Large intestine (tissue), 3 donors: Measurements from ENCODE around the gene SERBP1. TPM values are rescaled to one million over a fixed set of nuclear protein-coding genes. Genes with fewer than 3 reads are reported as not detected.
"Not testable (repeated sequence)": the region's sequence is repeated elsewhere in the genome, so short reads cannot be mapped to it uniquely, and the experiment has no call there.

ENCODE experiments used
- DNase-seq, 2 donors: peaks; one replicate each; pipeline versions ENCODE4 v3.0.0 to v3.0.0-alpha.2; 2013
- H3K27ac ChIP-seq: one replicate; pipeline ENCODE4 v1.5.1; 2013; ENCODE audit warnings: low read length
- H3K27me3 ChIP-seq: 2 replicates; pipeline ENCODE4 v1.6.1; 2013; ENCODE audit warnings: low read length; ENCODE audit not compliant: control insufficient read depth, insufficient read depth
- H3K36me3 ChIP-seq: 2 replicates; pipeline ENCODE4 v1.6.1; 2013; ENCODE audit warnings: low read length; ENCODE audit not compliant: control insufficient read depth, insufficient read depth
- H3K4me1 ChIP-seq: one replicate; pipeline ENCODE4 v1.6.1; 2013; ENCODE audit warnings: low read length; ENCODE audit not compliant: control insufficient read depth, insufficient read depth
- H3K4me3 ChIP-seq: one replicate; pipeline ENCODE4 v1.5.1; 2013; ENCODE audit warnings: low read length
- H3K9me3 ChIP-seq: one replicate; pipeline ENCODE4 v1.6.1; 2013; ENCODE audit warnings: mild to moderate bottlenecking, low read depth, low read length, moderate library complexity; ENCODE audit not compliant: control insufficient read depth
- WGBS: methylation state at CpG from one replicate; pipeline ENCODE4 v1.1.5; 2013; ENCODE audit warnings: low lambda C conversion rate; ENCODE audit not compliant: insufficient coverage; 5-methylcytosine and 5-hydroxymethylcytosine counted together
- polyA plus RNA-seq: library from polyadenylated mRNA; unstranded; fragments of 120-200 nt; gene quantifications from one replicate; pipeline ENCODE4 v1.2.1, GENCODE V29; 2013

SERBP1 gene
- polyA plus RNA-seq, 1 donor, result 305 TPM

DNA sequence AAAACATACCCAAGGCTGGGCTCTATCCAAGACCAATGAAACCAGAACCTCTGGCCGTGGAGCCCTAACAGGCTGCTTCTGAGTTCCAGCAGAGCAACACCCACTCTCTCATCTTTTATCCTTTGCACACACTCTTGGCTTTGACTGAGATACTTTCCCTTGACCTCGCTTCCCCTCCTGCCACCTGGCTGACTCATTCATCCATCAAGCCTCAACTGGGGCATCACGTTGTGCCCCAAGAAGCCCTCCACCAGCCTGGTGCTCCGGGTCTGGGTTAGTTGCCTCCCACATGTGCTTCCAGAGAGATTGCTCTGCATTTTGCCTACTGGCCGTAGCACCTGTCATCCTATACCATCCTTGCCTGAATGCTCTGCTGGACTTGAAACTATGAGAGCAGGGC lies 34.5 kb upstream of the SERBP1 start:
- Histone ChIP-seq H3K4me1 (no peaks in the 10 kb centered on the region), H3K27ac (no peak overlapping the region), H3K27me3 (peaks cover 3% of the 10 kb centered on the region), H3K9me3 (no peaks in the 10 kb centered on the region), H3K4me3 (no peak overlapping the region), H3K36me3 (no peaks in the 10 kb centered on the region)
- 88% methylated on average over 1 of the region's 5 CpGs for WGBS
- DNase-seq, result no peak

DNA sequence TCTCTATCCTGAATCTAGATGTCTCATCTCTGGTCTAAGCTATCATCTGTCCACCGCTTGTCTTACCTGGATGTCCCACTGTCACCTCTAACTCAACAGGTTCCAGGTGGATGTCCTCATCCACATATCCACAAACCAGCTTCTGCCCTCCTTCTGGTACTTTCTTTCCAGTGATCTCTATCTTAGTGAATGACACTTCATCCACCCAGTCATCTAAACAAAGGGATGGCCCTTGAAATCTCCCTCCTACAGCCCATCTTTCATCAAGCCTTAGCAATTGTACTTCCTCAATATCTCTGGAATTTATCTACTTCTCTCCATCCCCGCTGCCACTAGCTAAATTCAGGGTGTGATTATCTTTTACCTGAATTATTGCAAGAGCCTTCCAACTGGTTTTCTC lies 33.9 kb upstream of the SERBP1 start:
- Histone ChIP-seq H3K4me3 (no peak overlapping the region), H3K4me1 (no peaks in the 10 kb centered on the region), H3K9me3 (no peaks in the 10 kb centered on the region), H3K27me3 (peaks cover 3% of the 10 kb centered on the region), H3K36me3 (no peaks in the 10 kb centered on the region), H3K27ac (no peak overlapping the region)
- 63% methylated on average over 1 of the region's 2 CpGs for WGBS
- DNase-seq, result no peak

DNA sequence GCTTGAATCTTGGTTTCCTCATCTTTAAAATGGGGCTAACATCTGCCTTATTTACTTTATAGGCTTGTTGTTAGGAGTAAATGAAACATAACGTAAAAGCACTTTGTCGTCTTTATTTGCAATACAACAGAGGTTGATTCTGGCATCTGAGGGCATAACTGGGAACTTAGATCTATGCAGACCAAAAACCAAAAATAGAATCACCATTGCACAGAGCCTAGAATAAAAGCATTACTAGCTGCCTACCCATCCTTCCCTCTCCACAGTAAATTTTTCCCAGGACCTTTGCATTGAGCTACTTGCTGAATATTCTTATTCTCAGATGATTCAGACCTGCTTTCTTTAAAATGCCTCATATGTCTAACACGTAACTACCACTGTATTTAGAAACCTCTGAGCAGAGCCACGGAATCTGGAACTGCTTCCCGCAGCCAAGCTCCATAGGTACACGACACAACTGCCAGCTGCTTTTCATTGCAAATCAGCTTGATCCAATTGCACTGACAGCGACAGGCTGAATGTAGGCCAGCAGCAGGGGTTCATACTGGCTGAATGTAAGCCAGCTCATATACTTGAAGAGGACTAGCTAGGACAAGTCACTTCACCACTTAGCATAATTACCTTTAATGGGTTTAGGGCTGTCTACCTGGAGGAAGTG lies 33.2 kb upstream of the SERBP1 start:
- H3K36me3 ChIP-seq, result no peaks in the 10 kb centered on the region
- H3K27me3 ChIP-seq, result peaks cover 3% of the 10 kb centered on the region
- no peaks in the 10 kb centered on the region for H3K9me3 ChIP-seq
- no peaks in the 10 kb centered on the region for H3K4me1 ChIP-seq
- H3K4me3 ChIP-seq, result no peak overlapping the region
- no CpG with 5 or more reads among the region's 7 CpGs for WGBS
- DNase-seq, result no peak
- no peak overlapping the region for H3K27ac ChIP-seq

DNA sequence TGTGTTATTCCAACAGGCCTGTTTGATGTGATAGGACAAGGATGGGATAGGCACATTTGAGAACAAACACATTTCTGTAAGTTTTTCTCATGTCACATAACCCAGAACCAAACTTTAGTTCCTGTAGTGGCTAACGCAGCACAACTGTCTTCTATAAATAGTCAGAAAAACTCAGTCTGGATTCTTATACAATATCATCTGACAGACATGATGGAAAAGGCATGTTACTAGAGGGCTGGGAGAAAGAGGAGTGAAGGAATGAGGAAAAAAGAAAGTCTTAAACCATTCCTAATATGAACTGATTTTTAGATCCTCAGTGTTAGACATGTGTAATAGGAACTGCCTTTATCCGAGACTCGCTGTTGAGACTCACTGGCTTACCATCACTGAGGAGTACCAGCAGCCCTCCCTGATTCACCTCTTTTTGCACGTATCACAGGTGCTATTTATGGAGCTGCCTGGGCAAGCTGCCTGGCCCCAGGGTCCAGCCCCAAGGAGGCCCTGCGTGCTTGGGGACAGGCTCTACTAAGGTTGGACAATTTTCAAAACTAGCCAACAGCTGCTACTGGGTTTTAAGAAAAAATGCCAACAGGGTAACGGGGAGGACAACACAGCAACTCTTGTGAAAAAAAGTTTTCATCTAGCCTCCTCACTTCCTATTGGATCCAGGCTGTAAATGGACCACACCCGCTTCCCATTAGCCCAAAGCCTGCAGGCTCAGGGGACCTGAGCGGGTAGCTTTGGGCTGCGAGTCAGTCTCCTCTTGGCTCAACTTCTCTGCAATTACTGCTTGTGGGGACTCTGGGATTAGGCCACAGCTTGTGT lies 30.7 kb upstream of the SERBP1 start:
- H3K9me3 ChIP-seq, result no peaks in the 10 kb centered on the region
- no peak overlapping the region for H3K27ac ChIP-seq
- WGBS, result no CpG with 5 or more reads among the region's 9 CpGs
- peaks cover 3% of the 10 kb centered on the region for H3K27me3 ChIP-seq
- H3K4me1 ChIP-seq, result no peaks in the 10 kb centered on the region
- H3K36me3 ChIP-seq, result no peaks in the 10 kb centered on the region
- no peak for DNase-seq
- H3K4me3 ChIP-seq, result no peak overlapping the region

DNA sequence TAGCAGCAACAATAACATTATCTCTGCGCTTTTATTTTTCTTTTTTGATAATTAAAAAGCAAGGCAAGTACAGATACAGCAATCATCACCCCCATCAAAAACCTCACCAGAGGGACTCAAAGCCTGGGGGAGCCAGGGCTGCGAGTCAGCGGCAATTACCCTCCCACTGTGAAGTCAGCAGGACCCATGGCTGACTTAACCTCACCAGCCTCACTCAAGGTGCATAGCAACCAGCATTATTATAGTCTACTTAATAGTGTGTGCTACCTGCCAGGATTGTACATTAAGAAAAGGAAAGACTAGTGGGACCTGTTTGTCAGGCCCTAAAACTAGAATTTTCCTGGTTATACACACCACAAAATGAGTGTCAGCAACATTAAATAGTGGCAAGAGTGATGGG lies 28.9 kb upstream of the SERBP1 start:
- no peaks in the 10 kb centered on the region for H3K27me3 ChIP-seq
- H3K9me3 ChIP-seq, result no peaks in the 10 kb centered on the region
- 78% methylated on average over 1 of the region's 3 CpGs for WGBS
- no peaks in the 10 kb centered on the region for H3K4me1 ChIP-seq
- no peak overlapping the region for H3K27ac ChIP-seq
- no peaks in the 10 kb centered on the region for H3K36me3 ChIP-seq
- no peak overlapping the region for H3K4me3 ChIP-seq
- no peak for DNase-seq

DNA sequence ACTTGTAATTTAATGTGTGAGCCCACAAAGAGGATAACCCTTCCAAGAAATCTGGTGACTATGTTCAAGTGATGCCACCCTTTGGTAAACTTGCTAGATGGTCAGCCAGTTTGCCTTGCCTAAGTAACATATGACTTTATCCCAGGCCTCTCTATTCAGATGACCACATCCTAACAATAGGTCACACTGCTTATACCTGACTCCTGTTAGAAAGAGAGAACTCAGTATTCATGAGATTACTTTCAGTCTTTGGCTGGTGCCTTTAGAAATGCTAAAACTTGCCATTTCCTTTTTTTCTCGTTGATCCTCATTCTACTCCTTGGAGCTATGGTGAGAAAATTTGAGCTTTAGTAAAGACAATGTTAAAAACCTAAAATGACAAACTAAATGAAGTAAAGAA lies 28.5 kb upstream of the SERBP1 start:
- H3K27ac ChIP-seq, result no peak overlapping the region
- no peak for DNase-seq
- H3K4me1 ChIP-seq, result no peaks in the 10 kb centered on the region
- H3K9me3 ChIP-seq, result no peaks in the 10 kb centered on the region
- 50% methylated on average over 1 of the region's 1 CpG for WGBS
- H3K27me3 ChIP-seq, result no peaks in the 10 kb centered on the region
- no peaks in the 10 kb centered on the region for H3K36me3 ChIP-seq
- H3K4me3 ChIP-seq, result no peak overlapping the region

DNA sequence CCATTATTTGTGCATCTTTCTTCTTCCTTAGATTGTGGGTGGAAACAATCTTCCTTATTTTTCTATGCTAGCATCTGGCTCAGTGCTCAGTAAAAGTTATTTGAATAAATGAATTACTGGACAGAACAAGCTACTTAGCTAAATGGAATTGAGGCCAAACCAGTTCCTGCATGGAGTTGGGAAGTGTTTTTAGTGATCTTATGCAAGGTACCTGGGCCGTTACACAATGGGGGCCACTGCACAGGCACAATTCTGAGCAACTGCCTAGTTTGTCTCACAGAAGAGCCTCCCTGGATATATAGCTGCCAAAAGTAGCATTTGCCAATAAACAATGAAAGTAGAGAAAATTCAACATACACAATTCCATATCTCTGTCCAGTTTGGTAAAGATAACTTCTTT lies 27.0 kb upstream of the SERBP1 start:
- WGBS, result no CpG with 5 or more reads among the region's 1 CpG

DNA sequence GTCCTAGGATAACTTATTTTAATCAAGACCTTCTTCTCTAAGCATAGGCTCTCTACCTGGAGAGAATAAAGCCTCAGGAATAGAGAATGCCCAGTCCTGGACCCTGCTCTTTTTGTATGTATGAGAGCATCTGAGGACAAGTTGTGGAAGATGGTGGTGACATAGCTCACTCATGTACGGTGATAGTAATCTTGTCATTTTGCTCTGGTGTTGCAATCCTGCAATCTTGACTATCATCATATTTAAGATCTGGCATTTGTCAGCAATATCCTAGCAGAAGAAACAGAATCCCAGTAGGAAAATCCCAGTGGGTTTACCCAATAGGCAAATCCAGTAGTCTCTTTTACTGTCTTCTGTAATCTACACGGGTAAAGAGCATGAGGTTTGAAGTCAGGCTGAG lies 21.6 kb upstream of the SERBP1 start:
- Histone ChIP-seq H3K36me3 (no peaks in the 10 kb centered on the region), H3K9me3 (no peaks in the 10 kb centered on the region), H3K27me3 (peaks cover 2% of the 10 kb centered on the region), H3K4me1 (no peaks in the 10 kb centered on the region), H3K27ac (no peak overlapping the region), H3K4me3 (no peak overlapping the region)
- WGBS, result 100% methylated on average over 1 of the region's 2 CpGs
- no peak for DNase-seq

More for the DNA sequence above, 27.0 kb upstream of the SERBP1 start:
- Histone ChIP-seq H3K4me1 (no peaks in the 10 kb centered on the region), H3K9me3 (no peaks in the 10 kb centered on the region), H3K27me3 (no peaks in the 10 kb centered on the region), H3K27ac (no peak overlapping the region), H3K4me3 (no peak overlapping the region), H3K36me3 (no peaks in the 10 kb centered on the region)
- peak in 1 of 2 donors; percentile 4 for DNase-seq

DNA sequence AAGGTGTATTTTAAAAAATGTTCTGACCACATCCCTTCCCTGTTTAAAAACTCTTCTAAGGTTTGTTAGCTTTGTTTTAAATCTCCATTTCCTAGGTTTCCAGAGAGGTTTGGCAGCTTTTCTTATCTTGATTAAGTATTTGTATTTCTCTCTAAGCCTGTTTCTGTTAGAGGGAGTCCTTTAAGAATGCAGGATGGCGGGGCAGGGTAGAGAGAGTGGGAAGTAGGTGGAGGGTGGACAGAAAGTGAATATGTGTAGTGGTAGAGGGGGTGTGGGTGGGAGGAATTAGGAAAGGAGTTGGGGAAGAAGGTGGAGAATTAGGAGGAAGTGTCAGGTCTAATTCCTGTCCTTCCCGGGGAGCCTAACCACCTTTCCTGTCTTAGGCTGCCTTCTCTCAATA lies 21.2 kb upstream of the SERBP1 start:
- 75% methylated on average over 1 of the region's 2 CpGs for WGBS
- no peak for DNase-seq
- no peaks in the 10 kb centered on the region for H3K4me1 ChIP-seq
- no peak overlapping the region for H3K27ac ChIP-seq
- H3K4me3 ChIP-seq, result no peak overlapping the region
- no peaks in the 10 kb centered on the region for H3K9me3 ChIP-seq
- no peaks in the 10 kb centered on the region for H3K36me3 ChIP-seq
- H3K27me3 ChIP-seq, result peaks cover 2% of the 10 kb centered on the region

DNA sequence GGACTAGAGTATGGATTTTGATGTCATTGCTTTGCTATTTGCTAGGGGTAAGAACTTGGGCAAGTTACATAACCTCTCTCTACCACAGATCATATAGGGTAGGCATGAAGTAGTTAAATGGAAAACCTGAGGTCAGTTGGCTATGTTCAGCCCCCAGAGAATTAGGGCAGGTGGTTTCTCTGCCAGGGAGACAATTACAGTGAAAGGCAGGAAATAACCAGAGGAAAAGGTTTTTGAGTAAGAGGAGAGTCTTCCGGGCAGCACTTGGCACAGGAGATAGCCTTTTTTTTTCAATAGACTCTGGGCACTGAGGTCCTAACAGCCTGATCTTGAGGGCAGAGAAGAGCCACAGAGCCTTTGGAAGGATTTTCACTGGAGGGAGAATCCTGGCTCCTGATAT lies 16.7 kb upstream of the SERBP1 start:
- Histone ChIP-seq H3K4me1 (no peaks in the 10 kb centered on the region), H3K36me3 (no peaks in the 10 kb centered on the region), H3K9me3 (no peaks in the 10 kb centered on the region), H3K4me3 (no peak overlapping the region), H3K27me3 (peaks cover 2% of the 10 kb centered on the region), H3K27ac (no peak overlapping the region)
- WGBS, result no CpG with 5 or more reads among the region's 1 CpG
- no peak for DNase-seq

DNA sequence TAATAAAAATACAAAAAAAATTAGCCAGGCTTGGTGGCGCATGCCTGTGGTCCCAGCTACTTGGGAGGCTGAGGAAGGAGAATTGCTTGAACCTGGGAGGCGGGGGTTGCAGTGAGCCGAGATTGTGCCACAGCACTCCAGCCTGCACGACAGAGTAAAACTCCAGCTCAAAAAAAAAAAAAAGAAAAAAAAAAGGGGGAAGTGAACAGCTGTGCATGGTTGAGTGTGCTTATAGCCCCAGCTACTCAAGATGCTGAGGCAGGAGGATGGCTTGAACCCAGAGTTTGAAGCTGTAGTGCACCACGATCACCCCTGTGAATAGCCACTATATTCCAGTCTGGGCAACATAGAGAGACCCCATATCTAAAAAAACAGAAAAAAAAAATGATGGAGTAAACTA lies 15.8 kb upstream of the SERBP1 start:
- not testable (repeated sequence) for H3K27me3 ChIP-seq, H3K27ac ChIP-seq, H3K36me3 ChIP-seq, H3K4me1 ChIP-seq, H3K4me3 ChIP-seq, DNase-seq, H3K9me3 ChIP-seq
- no CpG with 5 or more reads among the region's 5 CpGs for WGBS
